IPS-NIHi7 (cell line): ENCODE data around the gene PTGER1.
"Not testable (repeated sequence)": the region's sequence is repeated elsewhere in the genome, so short reads cannot be mapped to it uniquely, and the experiment has no call there.

Experiments
- DNase-seq: peaks from one replicate; pipeline ENCODE4 v3.0.0; 2012; ENCODE audit warnings: mixed read lengths; ENCODE audit errors: extremely low spot score

PTGER1 gene

GRCh38 chr19:14475251-14476073 lies at the start of gene PTGER1:
PTGER1 (minus strand) TSS chr19:14475354; CDS start chr19:14474320, 1,034 bp downstream.
- DNase-seq = peak; percentile 75

GRCh38 chr19:14520543-14520942 lies 45.4 kb upstream of the PTGER1 start:
- no peak for DNase-seq

- DNase-seq = no peak
Measured at GRCh38 chr19:14519860-14520407, 44.8 kb upstream of the PTGER1 start.

- DNase-seq = no peak
Measured at GRCh38 chr19:14519245-14519859, 44.2 kb upstream of the PTGER1 start.

DNA sequence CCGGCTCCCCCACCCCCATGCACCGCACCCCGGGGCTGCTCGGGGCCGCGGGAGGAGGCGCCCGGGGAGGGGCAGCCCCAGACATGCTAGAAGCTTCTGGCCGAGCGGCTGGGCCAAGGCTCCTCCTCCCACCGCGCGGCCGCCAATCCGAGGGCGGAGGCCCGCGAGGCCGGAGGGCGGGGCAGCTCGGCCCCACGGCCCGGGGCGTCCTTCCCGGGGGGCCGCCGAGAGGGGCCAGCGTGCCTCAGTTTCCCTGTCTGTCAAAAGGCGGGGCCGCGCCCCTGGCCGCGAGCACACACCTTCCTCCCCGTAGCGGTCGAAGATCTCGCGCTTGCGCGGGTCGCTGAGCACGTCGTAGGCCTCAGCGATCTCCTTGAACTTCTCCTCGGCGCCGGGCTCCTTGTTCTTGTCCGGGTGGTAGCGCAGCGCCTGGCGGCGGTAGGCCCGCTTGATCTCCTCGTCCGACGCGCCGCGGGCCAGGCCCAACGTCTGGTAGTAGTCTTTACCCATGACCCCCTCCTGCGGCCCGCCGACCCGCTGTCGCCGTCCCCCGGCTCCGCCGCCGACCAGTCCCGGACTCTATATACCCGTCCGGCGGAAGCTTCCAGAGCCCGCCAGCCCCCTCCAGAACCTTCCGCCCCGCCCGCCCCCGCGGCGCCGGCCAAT lies 42.8 kb upstream of the PTGER1 start, which contains the start of gene DNAJB1:
DNAJB1 (minus strand) TSS at position 558 of the 666 bp plus-strand sequence; CDS start at position 510, 48 bp downstream.
- DNase-seq = peak; percentile 82

DNA sequence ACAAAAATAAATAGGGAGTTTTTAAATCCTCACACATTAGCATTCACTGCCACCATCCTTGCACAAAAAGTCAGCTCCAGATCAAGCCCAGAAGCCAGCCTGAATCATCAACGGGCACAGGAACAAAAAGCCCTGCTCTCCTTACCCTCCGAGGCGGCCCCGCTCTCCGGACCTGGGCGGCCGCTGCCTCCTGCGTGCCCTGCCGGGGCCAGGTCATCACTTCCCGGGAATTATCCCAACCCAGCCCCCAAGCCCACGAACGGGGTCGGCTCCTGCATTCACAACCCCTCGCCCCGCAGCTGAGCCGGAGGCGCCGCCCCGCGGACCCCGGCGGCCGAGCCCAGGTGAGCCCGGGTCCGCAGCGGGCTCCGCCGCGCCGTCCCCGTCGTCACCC lies 42.3 kb upstream of the PTGER1 start:
- no peak for DNase-seq

DNA sequence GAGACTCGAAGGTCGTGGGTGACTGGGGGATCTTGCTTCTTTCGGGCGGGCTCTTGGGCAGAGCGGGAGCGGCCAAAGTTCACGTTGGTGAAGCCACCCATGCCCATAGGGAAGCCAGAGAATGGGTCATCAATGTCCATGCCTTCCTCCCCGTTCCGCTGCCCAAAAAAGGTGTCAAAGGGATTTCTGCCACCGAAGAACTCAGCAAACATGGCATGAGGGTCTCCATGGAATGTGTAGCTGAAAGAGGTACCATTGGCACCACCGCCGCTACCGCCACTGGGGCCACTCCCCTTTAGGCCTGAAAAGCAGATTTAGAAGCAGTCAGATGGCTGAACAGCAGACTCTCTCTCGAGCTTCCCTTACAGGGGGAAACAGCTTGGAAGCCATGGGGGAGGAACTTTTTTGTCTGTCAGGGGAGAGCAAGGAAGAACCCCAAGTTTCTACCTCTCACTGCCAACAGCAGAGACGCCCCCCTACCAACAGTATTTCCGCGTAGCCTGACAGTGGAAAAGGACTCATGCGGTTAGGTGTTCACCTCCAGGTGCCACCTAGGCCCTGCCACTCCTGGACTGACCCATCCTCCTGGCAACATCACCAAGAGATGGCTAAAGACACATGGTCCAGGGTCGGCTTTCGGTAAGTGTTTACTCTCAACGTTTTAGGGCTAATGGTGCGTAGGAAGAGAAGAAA lies 41.7 kb upstream of the PTGER1 start:
- DNase-seq = no peak

- no peak for DNase-seq
Measured at GRCh38 chr19:14516048-14516534, 40.9 kb upstream of the PTGER1 start.

- no peak for DNase-seq
Measured at GRCh38 chr19:14515501-14516047, 40.4 kb upstream of the PTGER1 start.

GRCh38 chr19:14514215-14514863 lies 39.2 kb upstream of the PTGER1 start:
- no peak for DNase-seq

- no peak for DNase-seq
Measured at GRCh38 chr19:14512406-14512961, 37.3 kb upstream of the PTGER1 start.

- no peak for DNase-seq
Measured at GRCh38 chr19:14511229-14511593, 36.1 kb upstream of the PTGER1 start.

- no peak for DNase-seq
Measured at GRCh38 chr19:14510311-14511228, 35.4 kb upstream of the PTGER1 start.

DNA sequence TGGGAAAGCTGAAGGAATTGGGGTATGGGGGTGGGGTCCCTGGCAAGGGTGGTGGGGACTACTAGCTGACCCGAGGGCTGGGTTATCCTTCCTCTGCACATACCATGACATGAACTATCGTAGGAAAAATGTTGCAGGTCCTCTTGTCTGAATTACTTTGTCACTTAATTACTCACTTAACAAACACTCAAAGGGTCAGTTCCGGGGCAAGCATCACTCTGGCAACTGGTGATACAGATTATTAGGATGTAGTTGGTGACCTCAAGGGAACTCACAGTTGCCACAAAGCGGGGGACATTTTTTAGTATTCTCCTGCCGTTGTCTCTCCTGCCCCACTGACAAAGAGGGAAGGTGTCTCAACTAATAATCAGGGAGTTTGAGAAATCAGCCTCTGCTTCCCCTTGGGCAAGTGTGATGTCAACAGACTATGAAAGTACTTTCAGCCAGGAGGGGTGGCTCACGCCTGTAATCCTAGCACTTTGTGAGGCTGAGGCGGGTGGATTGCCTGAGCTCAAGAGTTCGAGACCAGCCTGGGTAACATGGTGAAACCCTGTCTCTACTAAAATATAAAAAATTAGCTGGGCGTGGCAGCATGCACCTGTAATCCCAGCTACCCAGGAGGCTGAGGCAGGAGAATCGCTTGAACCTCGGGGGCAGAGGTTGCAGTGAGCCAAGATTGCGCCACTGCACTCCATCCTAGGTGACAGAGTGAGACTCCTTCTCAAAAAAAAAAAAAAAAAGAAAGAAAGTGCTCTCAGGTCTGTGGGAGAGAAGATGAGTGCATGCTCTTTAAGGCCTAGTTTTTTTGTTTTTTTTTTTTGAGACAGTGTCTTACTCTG lies 32.8 kb upstream of the PTGER1 start:
- DNase-seq = no peak

DNA sequence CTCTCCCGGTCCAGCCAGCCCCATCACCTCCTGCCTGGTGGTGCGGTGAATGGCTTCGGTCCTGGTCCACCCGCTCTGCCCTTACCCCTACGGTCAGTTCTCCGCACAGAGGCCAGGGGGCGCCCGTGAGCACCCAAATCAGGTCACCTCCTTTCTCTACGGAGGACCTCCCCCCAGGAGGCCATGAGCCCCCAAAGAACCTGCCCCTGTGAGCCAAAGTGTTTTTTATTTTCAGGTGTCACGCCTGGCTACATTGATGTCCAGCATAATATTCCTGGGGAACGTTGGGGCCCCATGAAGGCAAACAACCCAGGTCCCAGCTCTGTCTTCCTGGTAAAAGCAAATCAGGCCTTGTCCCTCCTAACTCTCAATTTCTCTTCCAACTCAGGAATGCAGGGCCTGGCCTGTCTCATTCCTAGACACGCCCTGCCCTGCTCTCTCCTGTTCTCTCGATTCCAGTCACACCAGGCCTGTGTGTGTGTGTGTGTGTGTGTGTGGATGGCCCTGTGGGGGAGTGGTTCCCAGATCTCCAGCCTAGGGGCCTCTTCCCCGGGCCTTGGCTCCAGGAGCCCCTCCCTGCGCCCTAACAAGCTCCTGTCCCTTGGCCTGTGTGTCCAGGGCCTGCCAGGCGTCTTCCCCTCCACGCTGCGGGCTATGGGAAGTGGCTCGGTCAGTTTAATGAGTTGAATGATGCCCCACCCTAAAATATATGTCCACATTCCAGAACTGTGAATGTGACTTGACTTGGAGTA lies 30.5 kb upstream of the PTGER1 start:
- DNase-seq = peak; percentile 92

DNA sequence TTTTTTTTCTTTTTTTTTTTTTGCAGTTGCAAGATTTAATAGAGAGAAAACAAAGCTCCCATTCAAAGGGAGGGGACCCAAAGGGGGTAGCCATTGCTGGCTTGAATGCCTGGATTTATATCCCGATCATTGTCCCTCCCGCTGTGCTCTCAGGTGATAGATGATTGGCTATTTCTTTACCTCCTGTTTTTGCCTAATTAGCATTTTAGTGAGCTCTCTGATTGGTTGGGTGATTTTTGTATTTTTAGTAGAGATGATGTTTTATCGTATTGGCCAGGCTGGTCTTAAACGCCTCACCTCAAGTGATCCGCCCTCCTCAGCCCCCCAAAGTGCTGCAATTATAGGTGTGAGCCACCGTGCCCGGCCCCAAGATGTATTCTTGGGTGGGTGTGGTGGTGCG lies 29.4 kb upstream of the PTGER1 start:
- not testable (repeated sequence) for DNase-seq

- no peak for DNase-seq
Measured at GRCh38 chr19:14503285-14503684, 28.1 kb upstream of the PTGER1 start.
